GM12878 (cell line): ENCODE results near the gene ODAM. TPM values are rescaled to one million over a fixed set of nuclear protein-coding genes. Genes with fewer than 3 reads are reported as not detected.

Experiments
- ATAC-seq: fragments of 200-7000 bp; cut with Tn5 transposase; 3 replicates; pipeline ENCODE4 v1.9.1; 2020; ENCODE audit warnings: mild to moderate bottlenecking, moderate library complexity
- BruUV-seq: library from RNA; stranded (reverse); fragments of 400-500 nt; replicated peaks from 2 replicates; lab custom pipeline; 2021; lab: Mats Ljungman, UMichigan
- CTCF ChIA-PET: fragments of 300-600 bp; sonication (Branson Sonifier 250); formaldehyde crosslinking; extraction: SDS; loops from one replicate; lab custom pipeline; 2021; ENCODE audit warnings: inconsistent platforms; lab: Yijun Ruan, JAX
- POLR2A ChIA-PET: fragments of 350-600 bp; formaldehyde crosslinking; extraction: SDS; loops from one replicate; lab custom pipeline; 2021; ENCODE audit warnings: inconsistent platforms; lab: Charles Lee
- RAD21 ChIA-PET: fragments of 300-600 bp; sonication (Branson Sonifier 250); formaldehyde crosslinking; loops from one replicate; lab custom pipeline; 2023; ENCODE audit warnings: antibody characterized with exemption; ENCODE audit not compliant: unreplicated experiment; lab: Charles Lee
- SMC1A ChIA-PET: fragments of 300-600 bp; sonication (Branson Sonifier 250); formaldehyde crosslinking; loops from one replicate; lab custom pipeline; 2023; ENCODE audit not compliant: unreplicated experiment, uncharacterized antibody; lab: Charles Lee
- DNase-seq: peaks from one replicate; pipeline ENCODE4 v3.0.0-alpha.2; 2011; ENCODE audit warnings: low read depth, low spot score
- FAIRE-seq: peaks from 3 replicates; lab custom pipeline; 2011; peaks lifted over from hg19 to GRCh38; lab: Jason Lieb, UNC
- H2AFZ ChIP-seq: 2 replicates; pipeline ENCODE4 v1.6.0; 2011; ENCODE audit warnings: low read depth, low read length, control low read depth; ENCODE audit not compliant: control insufficient read depth
- H3K27ac ChIP-seq: 2 replicates; pipeline ENCODE4 v1.5.1; 2011; ENCODE audit warnings: control low read depth; ENCODE audit not compliant: control insufficient read depth, insufficient read depth
- H3K27me3 ChIP-seq, 2 experiments: replicated peaks in 1 of 2; 2 replicates each; pipeline versions ENCODE4 v1.6.0 to v1.6.1; 2011; ENCODE audit warnings: low read length in 1 of 2; ENCODE audit not compliant: control insufficient read depth in 2 of 2, insufficient read depth in 2 of 2
- H3K36me3 ChIP-seq, 2 experiments: 2 replicates each; pipeline ENCODE4 v1.5.1; 2011; ENCODE audit warnings: low read length in 1 of 2; ENCODE audit not compliant: control insufficient read depth in 2 of 2, insufficient read depth in 2 of 2
- H3K4me1 ChIP-seq: 2 replicates; pipeline ENCODE4 v1.6.1; 2011; ENCODE audit warnings: mild to moderate bottlenecking, low read length, moderate library complexity, mixed read lengths; ENCODE audit not compliant: control insufficient read depth, insufficient read depth
- H3K4me2 ChIP-seq: 2 replicates; pipeline ENCODE4 v1.6.0; 2011; ENCODE audit warnings: control low read depth; ENCODE audit not compliant: control insufficient read depth, insufficient read depth
- H3K4me3 ChIP-seq: fragments of 200-600 bp; sonication (generic); 2 replicates; pipeline ENCODE4 v1.5.1; 2016
- H3K79me2 ChIP-seq: 2 replicates; pipeline ENCODE4 v1.6.0; 2011; ENCODE audit warnings: low read length; ENCODE audit not compliant: control insufficient read depth, insufficient read depth
- H3K9ac ChIP-seq: 2 replicates; pipeline ENCODE4 v1.8.0; 2011; ENCODE audit warnings: low read length, control low read depth, mixed read lengths; ENCODE audit not compliant: control insufficient read depth, insufficient read depth
- H3K9me3 ChIP-seq: replicated peaks from 3 replicates; pipeline ENCODE4 v1.5.1; 2011; ENCODE audit warnings: mild to moderate bottlenecking, low read length; ENCODE audit not compliant: control insufficient read depth, insufficient read depth
- H4K20me1 ChIP-seq: 2 replicates; pipeline ENCODE4 v1.6.0; 2011; ENCODE audit not compliant: control insufficient read depth, insufficient read depth
- ATF2 ChIP-seq: IDR thresholded peaks from 2 replicates; pipeline ENCODE4 v1.6.1; 2012; ENCODE audit warnings: low read length, inconsistent platforms
- BRCA1 ChIP-seq: IDR thresholded peaks from 2 replicates; pipeline ENCODE4 v1.6.1; 2011; ENCODE audit warnings: low read depth, low read length, improper control_type of control experiment
- CREB1 ChIP-seq: IDR thresholded peaks from 2 replicates; pipeline ENCODE4 v1.6.1; 2012; ENCODE audit warnings: low read depth, mild to moderate bottlenecking, inconsistent platforms
- HCFC1 ChIP-seq: fragments of 150-350 bp; IDR thresholded peaks from 2 replicates; pipeline ENCODE4 v1.6.1; 2014; ENCODE audit warnings: low read length
- MTA2 ChIP-seq: fragments of 450-650 bp; IDR thresholded peaks from 2 replicates; pipeline ENCODE4 v1.6.1; 2016; ENCODE audit warnings: low read depth, mild to moderate bottlenecking, moderate library complexity
- NFXL1 ChIP-seq: fragments of 450-650 bp; IDR thresholded peaks from 2 replicates; pipeline ENCODE4 v1.6.1; 2017; ENCODE audit warnings: antibody characterized with exemption, mild to moderate bottlenecking, borderline replicate concordance
- PRDM15 ChIP-seq: fragments of 450-650 bp; formaldehyde crosslinking; IDR thresholded peaks from 2 replicates; pipeline ENCODE4 v1.4.0; 2020; ENCODE audit warnings: mild to moderate bottlenecking, moderate library complexity
- RAD51 ChIP-seq: fragments of 450-650 bp; IDR thresholded peaks from 2 replicates; pipeline ENCODE4 v1.6.1; 2016; ENCODE audit warnings: moderate library complexity, mild to moderate bottlenecking, inconsistent platforms
- RB1 ChIP-seq: fragments of 450-650 bp; formaldehyde crosslinking; IDR thresholded peaks from 2 replicates; pipeline ENCODE4 v1.6.1; 2017; ENCODE audit warnings: mild to moderate bottlenecking, borderline replicate concordance
- SMAD1 ChIP-seq: fragments of 450-650 bp; IDR thresholded peaks from 2 replicates; pipeline ENCODE4 v1.6.1; 2018; ENCODE audit warnings: mild to moderate bottlenecking, low read depth; ENCODE audit not compliant: partially characterized antibody
- SUPT20H ChIP-seq: IDR thresholded peaks from 2 replicates; pipeline ENCODE4 v1.6.1; 2011; ENCODE audit warnings: low read depth, mild to moderate bottlenecking, low read length, moderate library complexity, borderline replicate concordance; ENCODE audit not compliant: control insufficient read depth
- USF1 ChIP-seq: IDR thresholded peaks from 2 replicates; pipeline ENCODE4 v1.6.1; 2011; ENCODE audit warnings: borderline replicate concordance, low read depth, mild to moderate bottlenecking, moderate library complexity, mixed read lengths, low read length; ENCODE audit not compliant: insufficient read depth; ENCODE audit errors: extremely low read length
- WGBS: methylation state at CpG from one replicate; pipeline ENCODE4 v1.1.6; 2016; ENCODE audit warnings: low lambda C conversion rate; ENCODE audit not compliant: insufficient replicate concordance, insufficient coverage; ENCODE audit errors: missing lambda C conversion rate; 5-methylcytosine and 5-hydroxymethylcytosine counted together
- in situ Hi-C: fragments of 300-500 bp; cut with MboI; formaldehyde crosslinking; loops from 9 replicates; pipeline ENCODE4 v1.14.3; 2018; ENCODE audit warnings: mixed read lengths
- intact Hi-C: fragments of 100-400 bp; cut with micrococcal nuclease; formaldehyde crosslinking; loops from one replicate; pipeline ENCODE4 v1.14.2; 2022; ENCODE audit not compliant: unreplicated experiment
- polyA plus RNA-seq, 11 experiments: library from polyadenylated mRNA; depleted of rRNA in 4 of 11; unstranded in 6 of 11; stranded (reverse) in 5 of 11; fragments of >200 nt; fragmentation: Nextera tagmentation in 4 of 11; fragmentation: Illumina TruSeq in 1 of 11; extraction: Ambion mirVana in 4 of 11; extraction: Trizol in 1 of 11; gene quantifications; 1 replicate in 1 of 11; 2 replicates in 10 of 11; pipeline versions ENCODE4 v1.2.1 to v1.2.3, GENCODE V29; 2011 to 2016; ENCODE audit warnings: inconsistent platforms in 2 of 11, missing spikeins in 2 of 11, low read depth in 1 of 11
- total RNA-seq, 4 experiments: library from RNA; depleted of rRNA in 3 of 4; stranded (reverse); fragments of >200 nt in 3 of 4; fragmentation: Illumina TruSeq in 1 of 4; extraction: Trizol in 1 of 4; gene quantifications; 2 replicates each; pipeline versions ENCODE4 v1.2.1 to v1.2.3, GENCODE V29; 2013 to 2021

Gene ODAM
- total and polyA plus RNA-seq, 10 of the 15 experiments (the other 5 are each of a cell fraction or from before 2014, with no cell fraction given) = not detected

- 0% methylated on average over 2 of the region's 2 CpGs for WGBS
- H3K79me2 ChIP-seq = no peaks in the 10 kb centered on the region
- no peak for TF ChIP-seq MTA2
- TF ChIP-seq BRCA1 = no peak
- no peak for TF ChIP-seq CREB1
- no peak for TF ChIP-seq PRDM15 (CRISPR knock-in tag)
- no peak for TF ChIP-seq USF1
- TF ChIP-seq RB1 = no peak
- TF ChIP-seq SMAD1 = no peak
- TF ChIP-seq ATF2 = no peak
- TF ChIP-seq NFXL1 = no peak
- no peak for TF ChIP-seq SUPT20H
- TF ChIP-seq HCFC1 = no peak
- no peak for TF ChIP-seq RAD51
- TF ChIP-seq, all 136 proteins: peak for 0
- DNase-seq (no peak), FAIRE-seq (no peak), ATAC-seq (no peak)
- Histone ChIP-seq H4K20me1 (no peaks in the 10 kb centered on the region), H3K27me3 (no peaks in the 10 kb centered on the region), H3K9me3 (no peaks in the 10 kb centered on the region), H2AFZ (no peak overlapping the region), H3K9ac (no peak overlapping the region), H3K4me1 (no peaks in the 10 kb centered on the region), H3K4me2 (no peak overlapping the region), H3K36me3 (no peaks in the 10 kb centered on the region), H3K4me3 (no peak overlapping the region), H3K27ac (no peak overlapping the region)
- intact Hi-C loops = no loop called here
- in situ Hi-C loops = no loop called here
- ChIA-PET POLR2A (no interaction called here), RAD21 (no interaction called here), SMC1A (no interaction called here), CTCF (no interaction called here)
- no TSS peak for BruUV-seq
Observed at GRCh38 chr4:70152088-70152487, 43.4 kb upstream of the ODAM start.
